ENCODE results near the gene POU2F1.

GRCh38 chr1:167456524-167456923 lies 235.8 kb downstream of the POU2F1 start:
- TF ChIP-seq CTCF (IDR thresholded peaks at IDR 0.05), result no peak
- TF ChIP-seq EZH2 (IDR thresholded peaks at IDR 0.05; ENCODE audit: borderline replicate concordance, insufficient read depth, low read depth, low read length, poor library complexity, severe bottlenecking), result no peak
